Prostate gland (tissue), 2 donors: ENCODE data around the gene HDAC4.

ENCODE experiments used
- POLR2A ChIP-seq: fragments of 450-650 bp; IDR thresholded peaks from one replicate; pipeline ENCODE4 v1.6.1; 2016; ENCODE audit warnings: antibody characterized with exemption, mild to moderate bottlenecking
- POLR2AphosphoS5 ChIP-seq: sonication (generic); formaldehyde crosslinking; IDR thresholded peaks from one replicate; pipeline ENCODE4 v1.6.1; 2017; ENCODE audit warnings: antibody characterized with exemption
- TF ChIP-seq, protein P1 (sequence below), 4 experiments: fragments of 200-600 bp in 2 of 4; fragments of 450-650 bp in 2 of 4; sonication (generic) in 2 of 4; IDR thresholded peaks; 1 replicate in 3 of 4; 2 replicates in 1 of 4; pipeline ENCODE4 v1.5.1; 2016 to 2019; ENCODE audit warnings: antibody characterized with exemption in 4 of 4, mild to moderate bottlenecking in 2 of 4, moderate library complexity in 2 of 4

DNA sequence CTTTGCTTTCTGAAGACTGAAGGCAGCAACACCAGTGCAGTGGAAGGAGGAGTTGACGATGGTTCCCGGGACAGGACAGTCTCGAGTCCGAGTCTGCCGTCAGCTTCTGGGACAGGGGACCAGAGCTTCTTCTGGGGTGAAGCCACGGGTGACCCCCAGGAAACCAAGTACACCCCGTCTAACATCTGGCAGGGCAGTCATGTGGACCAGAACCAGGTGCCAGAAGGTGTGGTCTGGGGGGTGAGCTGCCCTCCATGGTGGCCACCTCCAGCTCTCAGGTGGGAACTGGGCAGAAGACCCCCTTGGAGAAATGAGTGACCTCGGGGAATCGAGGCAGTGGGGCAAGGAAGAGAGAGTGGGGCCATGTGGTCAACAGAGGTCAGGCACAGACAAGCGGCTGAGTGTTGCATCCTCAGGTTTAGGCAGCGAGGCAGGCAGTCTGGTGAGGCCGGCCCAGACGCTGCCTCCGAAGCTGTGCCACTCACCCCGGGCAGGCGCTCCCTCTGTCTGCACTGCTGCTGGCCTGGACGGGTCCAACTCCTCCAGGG lies 204.3 kb downstream of the HDAC4 start:
- TF ChIP-seq, protein P1, sequence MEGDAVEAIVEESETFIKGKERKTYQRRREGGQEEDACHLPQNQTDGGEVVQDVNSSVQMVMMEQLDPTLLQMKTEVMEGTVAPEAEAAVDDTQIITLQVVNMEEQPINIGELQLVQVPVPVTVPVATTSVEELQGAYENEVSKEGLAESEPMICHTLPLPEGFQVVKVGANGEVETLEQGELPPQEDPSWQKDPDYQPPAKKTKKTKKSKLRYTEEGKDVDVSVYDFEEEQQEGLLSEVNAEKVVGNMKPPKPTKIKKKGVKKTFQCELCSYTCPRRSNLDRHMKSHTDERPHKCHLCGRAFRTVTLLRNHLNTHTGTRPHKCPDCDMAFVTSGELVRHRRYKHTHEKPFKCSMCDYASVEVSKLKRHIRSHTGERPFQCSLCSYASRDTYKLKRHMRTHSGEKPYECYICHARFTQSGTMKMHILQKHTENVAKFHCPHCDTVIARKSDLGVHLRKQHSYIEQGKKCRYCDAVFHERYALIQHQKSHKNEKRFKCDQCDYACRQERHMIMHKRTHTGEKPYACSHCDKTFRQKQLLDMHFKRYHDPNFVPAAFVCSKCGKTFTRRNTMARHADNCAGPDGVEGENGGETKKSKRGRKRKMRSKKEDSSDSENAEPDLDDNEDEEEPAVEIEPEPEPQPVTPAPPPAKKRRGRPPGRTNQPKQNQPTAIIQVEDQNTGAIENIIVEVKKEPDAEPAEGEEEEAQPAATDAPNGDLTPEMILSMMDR (IDR thresholded peaks at IDR 0.05): no peak
- no peak for TF ChIP-seq POLR2AphosphoS5
- no peak for TF ChIP-seq POLR2A
